Medulla oblongata (tissue), 1 donor: ENCODE data around the gene IL17RA.

ENCODE experiments used
- DNase-seq: peaks from one replicate; pipeline ENCODE4 v3.0.0-alpha.2; 2015; ENCODE audit errors: extremely low spot score

IL17RA gene, protein sequence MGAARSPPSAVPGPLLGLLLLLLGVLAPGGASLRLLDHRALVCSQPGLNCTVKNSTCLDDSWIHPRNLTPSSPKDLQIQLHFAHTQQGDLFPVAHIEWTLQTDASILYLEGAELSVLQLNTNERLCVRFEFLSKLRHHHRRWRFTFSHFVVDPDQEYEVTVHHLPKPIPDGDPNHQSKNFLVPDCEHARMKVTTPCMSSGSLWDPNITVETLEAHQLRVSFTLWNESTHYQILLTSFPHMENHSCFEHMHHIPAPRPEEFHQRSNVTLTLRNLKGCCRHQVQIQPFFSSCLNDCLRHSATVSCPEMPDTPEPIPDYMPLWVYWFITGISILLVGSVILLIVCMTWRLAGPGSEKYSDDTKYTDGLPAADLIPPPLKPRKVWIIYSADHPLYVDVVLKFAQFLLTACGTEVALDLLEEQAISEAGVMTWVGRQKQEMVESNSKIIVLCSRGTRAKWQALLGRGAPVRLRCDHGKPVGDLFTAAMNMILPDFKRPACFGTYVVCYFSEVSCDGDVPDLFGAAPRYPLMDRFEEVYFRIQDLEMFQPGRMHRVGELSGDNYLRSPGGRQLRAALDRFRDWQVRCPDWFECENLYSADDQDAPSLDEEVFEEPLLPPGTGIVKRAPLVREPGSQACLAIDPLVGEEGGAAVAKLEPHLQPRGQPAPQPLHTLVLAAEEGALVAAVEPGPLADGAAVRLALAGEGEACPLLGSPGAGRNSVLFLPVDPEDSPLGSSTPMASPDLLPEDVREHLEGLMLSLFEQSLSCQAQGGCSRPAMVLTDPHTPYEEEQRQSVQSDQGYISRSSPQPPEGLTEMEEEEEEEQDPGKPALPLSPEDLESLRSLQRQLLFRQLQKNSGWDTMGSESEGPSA

DNA sequence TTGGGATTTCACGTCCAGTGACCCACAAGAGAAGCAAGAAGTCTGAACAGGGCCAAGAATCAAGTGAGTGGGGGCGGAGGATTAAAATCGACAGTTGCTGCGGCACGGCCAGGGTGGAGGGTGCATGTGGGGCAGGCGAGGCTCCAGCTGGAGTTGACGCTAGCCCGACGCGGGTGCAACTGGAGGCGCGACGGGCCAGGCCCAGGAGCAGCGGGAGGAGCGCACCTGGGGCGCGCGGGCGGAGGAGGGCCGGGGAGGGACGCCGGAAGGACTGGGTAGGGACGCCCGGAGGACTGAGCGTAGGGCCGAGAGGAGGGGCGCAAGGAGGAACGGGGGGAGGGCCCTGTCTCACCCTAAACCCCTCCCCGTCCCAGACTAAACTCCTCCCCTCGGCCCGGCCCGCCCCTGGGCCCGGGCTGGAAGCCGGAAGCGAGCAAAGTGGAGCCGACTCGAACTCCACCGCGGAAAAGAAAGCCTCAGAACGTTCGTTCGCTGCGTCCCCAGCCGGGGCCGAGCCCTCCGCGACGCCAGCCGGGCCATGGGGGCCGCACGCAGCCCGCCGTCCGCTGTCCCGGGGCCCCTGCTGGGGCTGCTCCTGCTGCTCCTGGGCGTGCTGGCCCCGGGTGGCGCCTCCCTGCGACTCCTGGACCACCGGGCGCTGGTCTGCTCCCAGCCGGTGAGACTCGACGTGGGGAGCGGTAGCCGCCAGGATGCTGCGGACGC, at the start of gene IL17RA:
TSS of gene IL17RA (plus strand) at position 447 of the 723 bp plus-strand sequence. CDS start at position 539, 92 bp downstream.
- DNase-seq, result peak; percentile 89

DNA sequence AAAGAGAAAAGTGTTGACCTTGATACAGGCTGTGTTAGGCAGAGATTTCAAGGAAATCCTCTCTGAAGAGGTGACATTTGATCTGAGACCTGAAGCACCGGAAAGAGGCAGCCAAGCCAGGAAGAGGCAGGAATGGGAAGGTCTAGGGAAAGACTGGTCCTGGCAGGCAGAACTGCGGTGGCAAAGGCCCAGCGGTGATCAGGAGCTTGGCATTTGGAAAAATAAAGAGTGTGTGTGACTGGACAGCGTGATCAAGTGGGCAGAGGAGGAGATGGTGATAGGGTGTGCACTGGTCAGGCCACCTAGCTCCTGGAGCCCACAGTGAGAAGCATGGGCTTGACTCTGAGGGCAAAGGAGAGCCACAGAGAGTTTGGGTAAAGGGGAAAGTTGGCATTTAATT, 49.6 kb upstream of the IL17RA start:
- peak; percentile 55 for DNase-seq

DNA sequence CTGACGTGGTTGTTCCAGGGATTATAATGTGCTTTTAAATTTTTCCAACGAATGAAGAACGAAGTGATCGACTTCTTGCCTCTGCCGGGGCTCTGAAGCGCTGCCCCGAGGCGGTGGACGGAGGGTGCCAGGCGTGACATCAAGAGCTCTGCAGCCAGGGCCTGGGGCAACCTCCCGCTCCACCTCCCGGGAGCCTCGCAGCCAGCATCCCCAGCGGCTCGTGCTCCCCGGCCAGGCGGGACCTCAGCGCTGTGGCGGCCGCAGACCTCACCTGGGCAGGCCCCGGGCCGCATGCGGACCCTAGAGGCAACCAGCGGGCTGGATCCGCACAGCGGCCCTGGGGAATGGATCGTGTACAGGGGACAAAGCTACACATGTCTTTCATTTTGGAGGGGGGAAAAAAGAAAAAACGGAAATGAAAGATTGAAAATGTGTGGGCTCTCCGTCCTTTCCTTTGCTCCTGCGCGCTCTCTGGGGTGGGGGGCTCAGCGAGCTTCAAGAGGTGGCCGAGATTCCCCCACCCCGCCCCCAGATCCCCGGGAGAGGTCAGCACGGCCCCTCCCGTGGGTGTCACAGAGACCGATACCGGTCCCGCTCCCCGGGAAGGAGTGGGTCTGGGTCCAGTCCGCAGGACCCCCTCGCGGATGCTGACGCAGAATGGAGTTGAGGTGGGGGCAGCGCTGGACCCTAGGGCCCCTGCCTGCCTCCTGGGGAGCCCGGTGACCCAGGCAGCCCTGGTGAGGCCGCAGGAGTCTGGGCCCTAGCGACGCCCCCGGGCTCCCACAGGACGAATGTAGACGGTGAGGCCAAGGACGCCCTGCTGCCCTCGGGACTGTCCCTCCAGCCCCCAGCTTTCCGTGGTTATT, 48.6 kb upstream of the IL17RA start:
- DNase-seq, result peak; percentile 58

DNA sequence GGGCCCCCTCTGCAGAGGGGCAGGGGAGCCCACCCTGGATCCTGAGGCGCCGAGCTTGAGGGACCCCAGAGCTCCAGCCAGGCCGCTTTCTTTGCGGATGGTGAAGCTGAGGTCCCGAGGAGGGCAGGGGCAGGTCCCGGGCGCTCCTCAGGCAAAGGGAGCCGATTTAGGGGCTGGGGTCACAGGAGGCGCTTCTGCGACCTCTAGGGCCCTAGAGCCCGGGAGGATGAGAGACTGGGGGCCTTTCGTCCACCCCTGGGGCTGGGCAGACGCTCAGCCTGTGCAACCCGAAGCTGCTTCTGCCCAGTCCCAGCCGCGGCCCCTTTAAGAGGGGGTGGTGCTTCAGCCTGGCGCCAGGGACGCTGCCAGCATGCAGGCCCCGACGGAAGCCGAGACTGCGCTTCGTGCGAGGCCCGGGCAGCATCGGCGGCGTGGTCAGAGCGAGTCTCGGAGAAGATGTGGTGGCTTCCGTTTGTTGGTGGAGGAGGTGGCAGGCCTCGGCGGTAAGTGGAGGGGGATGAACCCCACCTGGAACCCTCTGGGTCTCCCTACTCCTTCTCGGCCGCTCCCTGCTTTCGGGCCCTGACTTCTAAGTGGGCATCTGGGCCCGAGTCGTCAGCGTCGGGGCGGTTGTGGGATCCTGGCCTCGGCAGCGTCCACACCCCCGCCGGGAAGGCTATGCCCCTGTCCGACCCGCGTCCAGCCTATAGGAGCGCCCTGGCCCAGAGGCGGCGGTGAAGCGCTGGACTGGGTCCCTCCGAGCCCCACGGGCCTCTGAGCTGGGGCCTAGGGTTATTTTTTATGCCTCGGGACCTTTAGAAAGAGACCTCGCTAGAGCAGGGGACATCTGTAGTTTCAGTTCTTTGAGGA, 47.7 kb upstream of the IL17RA start:
- peak; percentile 24 for DNase-seq

DNA sequence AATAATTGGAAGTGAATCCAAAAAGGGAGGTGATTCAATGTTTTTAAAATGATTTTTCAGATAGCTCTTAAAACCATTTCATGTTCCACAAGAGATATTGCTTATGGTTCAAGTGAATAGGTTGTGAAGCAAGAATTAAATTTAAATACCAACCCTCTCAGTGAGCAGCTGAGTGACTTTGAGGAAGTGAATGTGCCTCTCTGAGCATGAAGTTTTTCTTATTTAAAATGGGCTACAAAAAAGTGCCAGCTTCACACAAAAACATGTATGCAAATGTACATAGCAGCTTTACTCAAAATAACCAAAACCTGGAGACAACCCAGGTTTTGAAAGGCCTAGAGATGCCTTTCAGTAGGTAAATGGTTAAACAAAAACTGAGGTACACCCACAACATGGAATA, 41.3 kb upstream of the IL17RA start:
- DNase-seq, result no peak

DNA sequence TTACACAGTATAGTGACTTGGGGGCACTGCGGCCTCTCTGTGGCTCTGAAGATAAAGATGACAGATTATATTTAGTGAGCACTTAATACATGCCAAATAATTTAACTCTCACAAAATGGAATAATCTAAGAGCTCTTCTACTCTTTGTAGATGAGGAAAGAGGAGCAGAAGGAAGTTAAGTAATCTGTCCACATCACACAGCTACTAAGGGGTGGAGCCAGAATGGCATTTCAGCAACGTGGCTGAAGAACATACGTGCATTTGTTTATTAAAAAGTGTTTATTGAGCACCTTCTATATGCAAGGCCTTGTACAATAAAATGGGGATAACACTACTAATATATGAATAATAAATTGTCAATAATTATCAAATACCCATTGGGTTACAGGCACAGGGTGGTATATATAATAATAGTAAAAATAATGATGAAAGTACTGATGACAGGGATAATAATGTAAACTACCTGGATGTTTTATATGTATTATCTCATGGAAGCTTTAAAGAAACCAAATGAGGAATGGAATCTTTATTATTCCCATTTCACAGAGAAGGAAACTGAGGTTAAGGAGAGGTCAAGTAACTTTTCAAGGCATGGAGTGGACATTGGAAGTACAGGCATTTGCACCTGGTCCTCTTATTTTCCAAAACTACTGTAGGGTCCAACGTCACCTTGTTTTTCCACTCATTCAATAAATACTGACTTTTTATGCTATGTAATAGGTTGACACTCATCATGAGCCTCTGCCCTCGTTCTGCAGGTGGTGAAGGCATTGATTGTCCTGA, 38.0 kb upstream of the IL17RA start:
- no peak for DNase-seq

DNA sequence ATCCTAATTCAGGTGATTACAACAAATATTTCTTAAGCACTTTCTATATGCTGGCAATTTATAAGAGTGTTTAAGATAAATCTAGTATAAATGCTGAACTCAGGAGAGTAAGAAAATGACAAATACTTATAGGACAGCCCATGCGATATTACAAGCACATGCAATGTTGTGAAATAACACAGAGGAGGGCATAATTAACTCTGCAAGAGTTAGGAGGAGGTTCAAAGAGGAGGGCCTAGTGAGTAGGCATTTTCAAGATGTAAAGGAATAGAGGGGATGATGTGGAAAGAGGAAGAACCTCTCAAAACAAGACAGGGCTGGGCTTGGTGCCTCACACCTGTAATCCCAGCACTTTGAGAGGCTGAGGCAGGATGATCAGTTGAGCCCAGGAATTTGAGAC, 37.1 kb upstream of the IL17RA start:
- DNase-seq, result no peak

DNA sequence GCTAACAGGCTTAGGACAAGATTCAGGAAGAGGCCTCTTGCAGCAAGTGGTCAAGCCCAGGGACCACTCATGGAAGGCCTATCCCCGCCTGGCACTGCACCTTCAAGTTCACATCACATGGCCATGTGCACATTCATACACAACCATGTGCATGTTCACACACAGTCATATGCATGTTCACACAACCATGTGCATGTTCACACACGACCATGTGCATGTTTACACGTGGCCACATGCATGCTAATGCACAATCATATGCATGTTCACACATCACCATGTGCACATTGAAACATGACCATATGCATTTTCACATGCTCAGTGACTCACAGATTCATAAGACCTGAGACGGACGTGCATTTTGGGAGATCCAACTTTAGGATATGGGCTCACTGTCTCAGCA, 28.7 kb upstream of the IL17RA start:
- no peak for DNase-seq

DNA sequence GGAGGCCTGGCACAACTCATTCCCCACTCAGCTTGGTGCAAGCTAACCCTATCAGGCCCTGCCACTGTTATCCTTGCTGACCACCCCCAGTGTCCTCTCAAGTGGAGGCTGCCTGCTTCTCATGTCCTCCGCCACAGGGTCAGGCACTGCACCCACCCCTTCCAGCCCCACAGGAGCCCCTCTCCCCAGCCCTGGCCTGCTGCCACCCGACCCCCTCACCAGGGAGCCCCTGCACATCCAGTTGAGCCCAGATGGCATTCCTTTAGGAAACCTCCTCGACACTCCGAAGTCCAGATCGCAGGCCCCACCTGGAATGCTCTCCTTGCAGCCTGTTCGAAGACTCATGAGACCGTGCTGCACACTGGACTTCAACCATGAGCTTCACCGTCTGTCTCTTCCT, 28.0 kb upstream of the IL17RA start:
- no peak for DNase-seq

DNA sequence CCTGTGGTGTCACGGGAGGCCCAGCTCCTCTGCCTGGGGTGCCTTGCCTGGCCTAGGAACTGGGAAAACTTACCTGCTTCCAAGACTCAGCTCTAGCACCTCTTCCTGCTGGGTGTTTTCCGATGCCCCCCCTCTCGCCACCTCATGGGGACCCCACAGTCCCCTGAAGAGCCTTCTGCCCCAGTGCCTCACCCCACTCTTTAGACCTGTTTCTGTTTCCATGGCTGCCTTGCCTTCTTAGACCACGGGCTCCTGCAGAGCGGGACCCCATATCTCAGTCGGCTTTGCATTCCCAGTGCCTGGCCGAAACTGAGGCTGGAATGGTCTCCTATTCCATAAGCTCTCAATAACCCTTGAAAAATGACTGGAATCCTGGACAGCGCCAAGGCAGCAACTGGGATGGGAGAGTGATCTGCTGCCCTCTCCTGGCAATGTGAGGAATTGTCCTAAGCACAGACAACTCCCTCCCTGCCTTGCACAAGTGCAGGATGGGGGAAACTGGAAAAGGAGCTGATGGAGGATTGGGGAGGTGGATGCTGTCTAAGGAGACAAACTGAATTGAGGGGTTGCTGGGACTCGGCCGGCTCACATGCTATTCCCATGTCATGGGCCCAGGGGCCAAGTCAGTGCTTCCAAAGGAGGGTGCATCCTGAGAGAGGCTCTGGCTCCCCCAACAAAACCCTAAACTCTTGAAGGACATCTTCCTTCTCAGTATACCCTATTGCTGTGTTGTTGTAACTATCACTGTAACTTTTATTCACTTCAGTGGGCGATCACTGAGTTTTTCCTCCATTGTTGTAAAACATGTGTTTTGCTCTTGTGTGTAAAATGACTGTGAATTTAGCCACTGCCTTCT, 26.6 kb upstream of the IL17RA start:
- peak; percentile 85 for DNase-seq

DNA sequence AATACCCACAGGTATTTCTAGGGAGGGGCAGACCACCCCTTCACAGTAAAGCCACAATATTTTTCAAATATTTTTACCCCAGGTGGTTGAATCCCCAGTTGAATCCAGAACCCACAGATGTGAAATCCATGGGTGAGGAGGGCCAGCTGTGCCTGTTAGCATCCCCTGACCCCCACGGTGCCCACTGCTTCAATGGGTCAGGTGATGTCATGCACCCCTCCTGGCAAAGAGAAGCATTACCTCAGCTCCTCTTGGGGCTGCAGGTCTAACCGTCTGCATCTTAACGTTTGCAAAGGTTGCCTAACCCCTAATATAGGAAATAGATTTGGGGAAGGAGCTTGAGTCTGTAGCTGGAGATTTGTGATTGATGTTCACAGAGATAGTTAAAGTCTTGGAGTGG, 24.7 kb upstream of the IL17RA start:
- no peak for DNase-seq

DNA sequence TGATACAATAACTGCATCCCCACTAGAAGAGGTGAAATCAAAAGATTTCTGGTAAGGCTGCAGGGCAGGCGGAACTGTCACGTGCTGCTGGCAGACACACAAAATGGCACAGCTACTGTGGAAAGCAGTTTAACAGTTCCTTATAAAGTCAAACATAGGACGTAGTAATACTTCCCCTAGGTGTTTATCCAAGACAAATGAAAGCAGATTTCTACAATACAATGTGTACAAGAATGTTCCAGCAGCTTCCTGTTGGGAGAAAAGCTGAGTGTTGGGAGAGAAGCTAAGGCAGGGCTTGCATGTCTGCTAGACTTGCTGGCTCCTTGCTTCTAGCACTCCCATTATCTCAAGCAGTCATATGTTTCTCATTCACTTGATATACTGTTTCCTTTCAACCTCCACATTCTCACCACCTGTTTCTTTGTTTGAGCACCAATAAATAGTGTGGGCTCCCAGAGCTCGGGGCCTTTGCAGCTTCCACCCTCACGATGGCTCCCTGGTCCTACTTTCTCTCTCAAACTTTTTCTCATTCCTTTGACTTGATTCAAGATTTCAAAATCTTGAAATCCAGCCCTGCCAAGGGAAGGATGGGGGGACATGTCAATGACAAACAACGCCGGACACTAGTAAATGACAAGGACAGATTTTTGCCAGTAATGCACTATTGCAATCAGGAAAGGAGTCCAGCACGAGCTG, 21.2 kb upstream of the IL17RA start:
- peak; percentile 33 for DNase-seq

DNA sequence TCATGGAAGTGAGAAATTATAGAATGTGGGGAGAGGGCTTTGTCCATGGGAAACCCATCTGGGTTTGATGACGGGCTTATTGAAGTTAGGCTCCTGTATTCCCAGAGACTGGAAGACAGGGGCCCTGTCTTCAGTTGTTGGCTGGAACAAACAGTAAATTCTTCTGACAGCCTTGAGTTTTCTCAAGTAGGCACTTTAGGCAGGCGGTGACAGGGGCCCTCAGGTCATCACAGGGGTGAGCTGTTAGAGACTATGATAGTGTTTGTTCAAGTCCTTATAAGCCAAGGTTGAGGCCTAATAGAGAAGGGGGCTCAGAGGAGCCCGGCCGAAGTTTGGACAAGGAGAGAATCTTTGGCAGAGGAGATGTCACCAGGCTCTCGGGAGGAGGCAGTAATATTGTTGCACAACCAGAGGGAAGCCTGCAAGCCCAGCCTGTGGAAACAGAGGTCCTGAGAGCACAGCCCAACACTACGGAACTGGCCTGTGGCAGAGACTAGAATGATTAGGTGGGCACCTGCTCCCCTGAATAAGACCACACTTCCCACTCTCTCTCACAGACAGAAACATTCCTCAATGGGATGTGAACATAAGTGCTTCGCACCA, 20.2 kb upstream of the IL17RA start:
- no peak for DNase-seq

DNA sequence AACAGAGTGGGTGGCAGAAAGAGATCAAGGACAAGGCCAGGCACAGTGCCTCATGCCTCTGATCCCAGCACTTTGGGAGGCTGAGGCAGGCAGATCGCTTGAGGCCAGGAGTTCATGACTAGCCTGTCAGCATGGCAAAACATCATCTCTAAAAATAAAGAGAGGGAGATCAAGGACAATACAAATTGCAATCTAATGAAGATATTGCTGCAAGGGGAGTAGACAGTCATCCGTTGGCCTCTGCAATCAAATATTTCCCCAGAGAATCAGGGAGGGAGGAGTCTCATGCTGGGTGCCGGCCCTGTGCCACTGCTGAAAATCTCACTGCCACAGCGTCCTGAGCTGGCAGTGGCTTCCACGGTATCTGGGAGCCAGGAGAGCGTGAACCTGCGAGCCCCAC, 19.4 kb upstream of the IL17RA start:
- no peak for DNase-seq

DNA sequence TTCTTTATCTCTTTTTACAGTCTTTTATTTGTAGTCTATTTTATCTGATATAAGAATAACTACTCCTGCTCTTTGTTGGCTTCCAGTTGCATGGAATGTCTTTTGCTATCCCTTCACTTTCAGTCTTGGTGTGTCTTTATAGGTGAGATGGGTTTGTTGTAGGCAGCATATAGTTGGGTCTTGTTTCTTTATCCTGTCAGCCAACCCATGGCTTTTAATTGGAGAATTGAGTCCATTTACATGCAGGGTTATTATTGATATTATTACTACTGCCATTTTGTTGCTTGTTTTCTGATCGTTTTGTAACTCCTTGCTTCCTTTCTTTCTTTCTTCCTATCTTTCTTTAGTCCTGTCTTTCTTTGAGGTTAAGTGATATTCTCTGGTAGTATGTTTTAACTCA, 11.9 kb upstream of the IL17RA start:
- DNase-seq, result no peak

DNA sequence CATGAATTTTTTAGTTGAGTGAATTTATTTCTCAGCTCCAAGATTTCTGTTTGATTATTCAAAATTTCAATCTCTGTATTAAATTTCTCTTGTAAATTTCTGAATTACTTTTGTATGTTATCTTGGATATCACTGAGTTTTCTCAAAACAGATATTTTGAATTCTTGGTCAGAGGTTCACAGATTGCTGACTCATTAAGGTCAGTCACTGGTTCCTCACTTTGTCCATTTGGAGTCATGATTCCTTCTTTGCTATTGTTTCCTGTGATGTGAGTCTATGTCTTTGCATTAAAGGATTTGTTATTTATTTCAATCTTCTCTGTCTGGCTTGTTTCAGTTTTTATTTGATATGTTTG, 10.2 kb upstream of the IL17RA start:
- DNase-seq, result no peak

DNA sequence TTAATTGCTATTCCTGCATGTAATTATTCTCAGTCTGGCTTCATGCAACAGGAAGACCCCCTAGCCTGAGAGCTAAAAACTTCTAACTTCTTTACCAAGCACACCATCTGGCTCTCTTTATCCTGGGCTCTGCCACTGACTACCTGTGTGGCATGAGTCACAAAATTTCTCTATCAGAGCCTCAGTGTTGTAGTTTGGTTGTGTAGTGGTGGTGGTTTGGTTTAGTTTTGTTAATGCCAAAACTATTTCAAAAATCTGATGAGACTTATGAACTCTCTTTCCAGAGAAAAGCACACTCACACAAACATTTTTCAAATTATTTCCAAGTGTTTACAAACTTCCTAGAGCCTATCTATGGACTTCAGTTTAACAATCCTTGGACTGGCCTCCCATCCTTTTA, 7.5 kb upstream of the IL17RA start:
- DNase-seq, result no peak

DNA sequence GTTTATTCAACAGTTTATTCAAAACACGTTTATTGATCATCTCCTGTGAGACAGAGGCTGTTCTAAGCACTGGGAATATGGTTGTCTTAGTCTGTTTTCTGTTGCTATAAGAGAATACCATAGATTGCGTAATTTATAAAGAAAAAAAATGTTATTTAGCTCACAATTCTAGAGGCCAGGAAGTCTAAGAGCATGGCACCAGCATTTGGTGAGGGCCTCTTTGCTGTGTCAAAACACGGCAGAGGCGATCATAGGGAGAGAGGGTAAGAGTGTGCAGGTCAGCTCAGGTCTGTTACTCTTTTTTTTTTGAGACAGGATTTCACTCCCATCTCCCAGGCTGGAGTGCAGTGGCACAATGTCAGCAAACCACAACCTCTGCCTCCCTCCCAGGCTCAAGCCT, 5.2 kb upstream of the IL17RA start:
- no peak for DNase-seq
